Gastrocnemius medialis (tissue), 4 donors: ENCODE measurements around the gene INPP4B. TPM values are rescaled to one million over a fixed set of nuclear protein-coding genes. Genes with fewer than 3 reads are reported as not detected.

Experiments used
- ATAC-seq, 2 donors: fragments of 150-250 bp; one replicate each; pipeline ENCODE4 v1.9.1; 2016
- DNase-seq, 2 donors: peaks; one replicate each; pipeline ENCODE4 v3.0.0-alpha.2; 2019
- H3K27ac ChIP-seq, 4 donors: fragments of 200-600 bp; sonication (generic); 1 replicate in 1 of 4; 2 replicates in 3 of 4; pipeline ENCODE4 v1.5.1; 2016 to 2018; ENCODE audit warnings: mild to moderate bottlenecking in 2 of 4, moderate library complexity in 1 of 4
- H3K27me3 ChIP-seq, 3 donors: fragments of 200-600 bp; sonication (generic) in 2 of 3; 1 replicate in 1 of 3; 2 replicates in 2 of 3; pipeline versions ENCODE4 v1.5.1 to v1.6.0; 2016 to 2019; ENCODE audit warnings: mild to moderate bottlenecking in 1 of 3, moderate library complexity in 1 of 3
- H3K36me3 ChIP-seq, 2 donors: fragments of 200-600 bp; sonication (generic) in 1 of 2; one replicate each; pipeline ENCODE4 v1.5.1; 2017 to 2018
- H3K4me1 ChIP-seq, 2 donors: fragments of 200-600 bp; sonication (generic) in 1 of 2; one replicate each; pipeline ENCODE4 v1.5.1; 2016 to 2017; ENCODE audit warnings: mild to moderate bottlenecking in 2 of 2
- H3K4me3 ChIP-seq, 4 donors: fragments of 200-600 bp; sonication (generic) in 3 of 4; 1 replicate in 1 of 4; 2 replicates in 3 of 4; pipeline ENCODE4 v1.5.1; 2016 to 2019; ENCODE audit warnings: mild to moderate bottlenecking in 2 of 4
- H3K9me3 ChIP-seq, 3 donors: fragments of 200-600 bp; sonication (generic) in 2 of 3; 1 replicate in 1 of 3; 2 replicates in 2 of 3; pipeline ENCODE4 v1.5.1; 2016 to 2019
- CTCF ChIP-seq, 5 experiments: fragments of 450-650 bp in 3 of 5; fragments of 200-600 bp in 2 of 5; sonication (generic) in 2 of 5; IDR thresholded peaks in 4 of 5; conservative IDR thresholded peaks in 1 of 5; 1 replicate in 4 of 5; 2 replicates in 1 of 5; pipeline ENCODE4 v1.5.1; 2016 to 2019; ENCODE audit warnings: antibody characterized with exemption in 5 of 5, mild to moderate bottlenecking in 3 of 5, moderate library complexity in 3 of 5
- POLR2A ChIP-seq, 2 donors: fragments of 450-650 bp; IDR thresholded peaks; one replicate each; pipeline ENCODE4 v1.6.1; 2017; ENCODE audit warnings: antibody characterized with exemption in 2 of 2, mild to moderate bottlenecking in 2 of 2, moderate library complexity in 2 of 2
- in situ Hi-C, 4 donors: fragments of 200-750 bp; cut with MboI; loops; one replicate each; pipeline versions ENCODE4 v1.15.0 to v1.8.0; 2017; ENCODE audit warnings: low sequenced_read_pairs in 4 of 4
- intact Hi-C: fragments of 100-400 bp; cut with DNase I; formaldehyde crosslinking; loops from one replicate; pipeline ENCODE4 v1.15.1; 2023; ENCODE audit warnings: low total_unique reads
- total RNA-seq, 4 donors: library from RNA; depleted of rRNA; stranded (reverse); fragments of >200 nt; gene quantifications; one replicate each; pipeline versions ENCODE4 v1.1.0 to v1.2.3, GENCODE V29; 2016

The INPP4B gene
- total RNA-seq, 4 donors from 2014 or later: 7.5 to 23.6 (median 9.1) TPM

- H3K9me3 ChIP-seq: no peaks in the 10 kb centered on the region
- no peak overlapping the region for H3K27ac ChIP-seq
- intact Hi-C loops: no loop called here
- no peaks in the 10 kb centered on the region for H3K4me1 ChIP-seq
- H3K27me3 ChIP-seq: no peaks in the 10 kb centered on the region
- DNase-seq: no peak
- in situ Hi-C loops: no loop called here
- H3K36me3 ChIP-seq: no peaks in the 10 kb centered on the region
- TF ChIP-seq POLR2A (IDR thresholded peaks at IDR 0.05) (no peak), CTCF (IDR thresholded peaks at IDR 0.05 in 4 of 5, conservative IDR thresholded peaks at IDR 0.05 in 1 of 5) (no peak)
- ATAC-seq: no peak
- no peak overlapping the region for H3K4me3 ChIP-seq
These were observed 22.3 kb downstream of the INPP4B start for GRCh38 chr4:142823796-142824195.

GRCh38 chr4:142818476-142818875 lies 27.6 kb downstream of the INPP4B start:
- Histone ChIP-seq H3K4me3 (no peak overlapping the region), H3K4me1 (peaks cover 12 to 13% of the 10 kb centered on the region in 2 donors), H3K36me3 (no peaks in the 10 kb centered on the region), H3K27me3 (no peaks in the 10 kb centered on the region), H3K27ac (no peak overlapping the region), H3K9me3 (no peaks in the 10 kb centered on the region)
- in situ Hi-C loops: no loop called here
- no peak for DNase-seq
- intact Hi-C loops: loop anchor here (10.0 kb wide), 1 partner anchor 464 kb away; no protein-coding TSS in a partner anchor
- no peak for ATAC-seq
- TF ChIP-seq CTCF (IDR thresholded peaks at IDR 0.05 in 4 of 5, conservative IDR thresholded peaks at IDR 0.05 in 1 of 5) (no peak), POLR2A (IDR thresholded peaks at IDR 0.05) (no peak)

- intact Hi-C loops: loop anchor here (10.0 kb wide), 1 partner anchor 463 kb away; no protein-coding TSS in a partner anchor
- Histone ChIP-seq H3K4me1 (peaks cover 12 to 13% of the 10 kb centered on the region in 2 donors), H3K4me3 (no peak overlapping the region), H3K9me3 (no peaks in the 10 kb centered on the region), H3K27ac (peak overlapping the region in 1 of 4 donors; percentile 2), H3K36me3 (no peaks in the 10 kb centered on the region), H3K27me3 (no peaks in the 10 kb centered on the region)
- DNase-seq: no peak
- in situ Hi-C loops: no loop called here
- no peak for ATAC-seq
- no peak for TF ChIP-seq POLR2A (IDR thresholded peaks at IDR 0.05)
- TF ChIP-seq CTCF (IDR thresholded peaks at IDR 0.05 in 4 of 5, conservative IDR thresholded peaks at IDR 0.05 in 1 of 5): no peak
These were observed 28.1 kb downstream of the INPP4B start for GRCh38 chr4:142818031-142818430.

- peak overlapping the region in 1 of 4 donors; percentile 4 for H3K4me3 ChIP-seq
- intact Hi-C loops: loop anchor here (2.0 to 10.0 kb wide), 2 partner anchors 29 to 463 kb away; partner anchors contain the start of gene INPP4B
- in situ Hi-C loops: no loop called here
These were observed 28.7 kb downstream of the INPP4B start for GRCh38 chr4:142817442-142817841.

More at GRCh38 chr4:142817442-142817841, 28.7 kb downstream of the INPP4B start:
- ATAC-seq (peak; percentile 94 to 98), DNase-seq (peak; percentile 22 to 28)
- Histone ChIP-seq H3K9me3 (no peaks in the 10 kb centered on the region), H3K27me3 (no peaks in the 10 kb centered on the region), H3K4me1 (peaks cover 12 to 13% of the 10 kb centered on the region in 2 donors), H3K36me3 (no peaks in the 10 kb centered on the region), H3K27ac (peak overlapping the region in 2 of 4 donors; percentile 2 to 19)
- TF ChIP-seq POLR2A (IDR thresholded peaks at IDR 0.05): no peak
- no peak for TF ChIP-seq CTCF (IDR thresholded peaks at IDR 0.05 in 4 of 5, conservative IDR thresholded peaks at IDR 0.05 in 1 of 5)
